ENCODE results near the gene TRPM7.

DNA sequence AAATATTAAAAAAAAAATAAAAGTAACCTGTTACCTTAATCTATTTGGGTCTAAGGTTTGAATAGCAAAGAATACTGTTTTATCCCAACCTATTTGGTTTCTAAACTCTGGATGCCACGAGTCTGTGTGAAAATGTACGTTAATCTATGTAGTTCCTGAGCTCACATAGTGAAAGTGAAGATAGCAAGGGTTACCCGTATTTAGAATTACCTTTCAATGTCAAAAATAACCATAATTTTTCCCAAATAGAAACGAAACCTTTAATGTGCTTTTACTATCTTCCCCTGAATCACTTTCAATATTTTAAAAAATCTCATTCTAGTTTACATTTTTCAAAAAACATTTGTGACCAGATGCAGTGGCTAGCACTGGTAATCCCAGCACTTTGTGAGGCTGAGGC, 134.4 kb downstream of the TRPM7 start:
- TF ChIP-seq, protein P1, sequence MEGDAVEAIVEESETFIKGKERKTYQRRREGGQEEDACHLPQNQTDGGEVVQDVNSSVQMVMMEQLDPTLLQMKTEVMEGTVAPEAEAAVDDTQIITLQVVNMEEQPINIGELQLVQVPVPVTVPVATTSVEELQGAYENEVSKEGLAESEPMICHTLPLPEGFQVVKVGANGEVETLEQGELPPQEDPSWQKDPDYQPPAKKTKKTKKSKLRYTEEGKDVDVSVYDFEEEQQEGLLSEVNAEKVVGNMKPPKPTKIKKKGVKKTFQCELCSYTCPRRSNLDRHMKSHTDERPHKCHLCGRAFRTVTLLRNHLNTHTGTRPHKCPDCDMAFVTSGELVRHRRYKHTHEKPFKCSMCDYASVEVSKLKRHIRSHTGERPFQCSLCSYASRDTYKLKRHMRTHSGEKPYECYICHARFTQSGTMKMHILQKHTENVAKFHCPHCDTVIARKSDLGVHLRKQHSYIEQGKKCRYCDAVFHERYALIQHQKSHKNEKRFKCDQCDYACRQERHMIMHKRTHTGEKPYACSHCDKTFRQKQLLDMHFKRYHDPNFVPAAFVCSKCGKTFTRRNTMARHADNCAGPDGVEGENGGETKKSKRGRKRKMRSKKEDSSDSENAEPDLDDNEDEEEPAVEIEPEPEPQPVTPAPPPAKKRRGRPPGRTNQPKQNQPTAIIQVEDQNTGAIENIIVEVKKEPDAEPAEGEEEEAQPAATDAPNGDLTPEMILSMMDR (IDR thresholded peaks at IDR 0.05; ENCODE audit: borderline replicate concordance, extremely low read depth, low read length, poor library complexity, severe bottlenecking) = no peak
- no peak for TF ChIP-seq EZH2 (IDR thresholded peaks at IDR 0.05; ENCODE audit: borderline replicate concordance, low read depth, low read length, severe bottlenecking)
